Lower lobe of right lung (tissue), 2 donors: ENCODE data around the gene AP2M1. TPM values are rescaled to one million over a fixed set of nuclear protein-coding genes. Genes with fewer than 3 reads are reported as not detected.

Experiments used
- ATAC-seq, 2 donors: fragments of 200-7000 bp; cut with Tn5 transposase; one replicate each; pipeline ENCODE4 v1.9.1; 2020 to 2022; ENCODE audit warnings: mild to moderate bottlenecking in 2 of 2, moderate library complexity in 2 of 2
- DNase-seq: peaks from one replicate; pipeline ENCODE4 v3.0.0-alpha.2; 2020
- H3K27ac ChIP-seq: fragments of 200-600 bp; one replicate; pipeline ENCODE4 v1.8.0; 2022
- H3K27me3 ChIP-seq: fragments of 200-600 bp; one replicate; pipeline ENCODE4 v1.8.0; 2022; ENCODE audit warnings: low read depth
- H3K36me3 ChIP-seq: fragments of 200-600 bp; one replicate; pipeline ENCODE4 v1.8.0; 2022; ENCODE audit warnings: mild to moderate bottlenecking
- H3K4me1 ChIP-seq: fragments of 200-600 bp; one replicate; pipeline ENCODE4 v1.8.0; 2022
- H3K4me3 ChIP-seq: fragments of 200-600 bp; one replicate; pipeline ENCODE4 v1.8.0; 2022; ENCODE audit warnings: mild to moderate bottlenecking
- H3K9me3 ChIP-seq: fragments of 200-600 bp; one replicate; pipeline ENCODE4 v1.8.0; 2022
- intact Hi-C: fragments of 100-400 bp; cut with DNase I; formaldehyde crosslinking; loops from one replicate; pipeline ENCODE4 v1.11.0; 2022
- total RNA-seq: library from RNA; stranded (reverse); fragmentation: NEBNext Ultra II Directional; extraction: Animal tissue kit (Norgen Biotek cat#: 25700); gene quantifications from one replicate; pipeline ENCODE4 v1.2.1, GENCODE V29; 2021
- TF ChIP-seq, protein P1 (sequence below): fragments of 200-600 bp; IDR thresholded peaks from one replicate; pipeline ENCODE4 v1.8.0; 2022; ENCODE audit warnings: antibody characterized with exemption, mild to moderate bottlenecking
- donor health status: DM: no; HTN: yes; CAD: no; lungs with severe emphysema.

AP2M1 gene
- total RNA-seq, 1 donor from 2014 or later, result 241 TPM

- DNase-seq (no peak), ATAC-seq (peak; percentile 14 to 18)
- TF ChIP-seq, protein P1, sequence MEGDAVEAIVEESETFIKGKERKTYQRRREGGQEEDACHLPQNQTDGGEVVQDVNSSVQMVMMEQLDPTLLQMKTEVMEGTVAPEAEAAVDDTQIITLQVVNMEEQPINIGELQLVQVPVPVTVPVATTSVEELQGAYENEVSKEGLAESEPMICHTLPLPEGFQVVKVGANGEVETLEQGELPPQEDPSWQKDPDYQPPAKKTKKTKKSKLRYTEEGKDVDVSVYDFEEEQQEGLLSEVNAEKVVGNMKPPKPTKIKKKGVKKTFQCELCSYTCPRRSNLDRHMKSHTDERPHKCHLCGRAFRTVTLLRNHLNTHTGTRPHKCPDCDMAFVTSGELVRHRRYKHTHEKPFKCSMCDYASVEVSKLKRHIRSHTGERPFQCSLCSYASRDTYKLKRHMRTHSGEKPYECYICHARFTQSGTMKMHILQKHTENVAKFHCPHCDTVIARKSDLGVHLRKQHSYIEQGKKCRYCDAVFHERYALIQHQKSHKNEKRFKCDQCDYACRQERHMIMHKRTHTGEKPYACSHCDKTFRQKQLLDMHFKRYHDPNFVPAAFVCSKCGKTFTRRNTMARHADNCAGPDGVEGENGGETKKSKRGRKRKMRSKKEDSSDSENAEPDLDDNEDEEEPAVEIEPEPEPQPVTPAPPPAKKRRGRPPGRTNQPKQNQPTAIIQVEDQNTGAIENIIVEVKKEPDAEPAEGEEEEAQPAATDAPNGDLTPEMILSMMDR, result no peak
- Histone ChIP-seq H3K4me1 (peaks cover 23% of the 10 kb centered on the region), H3K27me3 (no peaks in the 10 kb centered on the region), H3K9me3 (no peaks in the 10 kb centered on the region), H3K4me3 (peak overlapping the region; percentile 99), H3K27ac (peak overlapping the region; percentile 92), H3K36me3 (peaks cover 26% of the 10 kb centered on the region)
- intact Hi-C loops, result no loop called here
These were observed 39.9 kb upstream of the AP2M1 start for GRCh38 chr3:184134746-184135148.

DNA sequence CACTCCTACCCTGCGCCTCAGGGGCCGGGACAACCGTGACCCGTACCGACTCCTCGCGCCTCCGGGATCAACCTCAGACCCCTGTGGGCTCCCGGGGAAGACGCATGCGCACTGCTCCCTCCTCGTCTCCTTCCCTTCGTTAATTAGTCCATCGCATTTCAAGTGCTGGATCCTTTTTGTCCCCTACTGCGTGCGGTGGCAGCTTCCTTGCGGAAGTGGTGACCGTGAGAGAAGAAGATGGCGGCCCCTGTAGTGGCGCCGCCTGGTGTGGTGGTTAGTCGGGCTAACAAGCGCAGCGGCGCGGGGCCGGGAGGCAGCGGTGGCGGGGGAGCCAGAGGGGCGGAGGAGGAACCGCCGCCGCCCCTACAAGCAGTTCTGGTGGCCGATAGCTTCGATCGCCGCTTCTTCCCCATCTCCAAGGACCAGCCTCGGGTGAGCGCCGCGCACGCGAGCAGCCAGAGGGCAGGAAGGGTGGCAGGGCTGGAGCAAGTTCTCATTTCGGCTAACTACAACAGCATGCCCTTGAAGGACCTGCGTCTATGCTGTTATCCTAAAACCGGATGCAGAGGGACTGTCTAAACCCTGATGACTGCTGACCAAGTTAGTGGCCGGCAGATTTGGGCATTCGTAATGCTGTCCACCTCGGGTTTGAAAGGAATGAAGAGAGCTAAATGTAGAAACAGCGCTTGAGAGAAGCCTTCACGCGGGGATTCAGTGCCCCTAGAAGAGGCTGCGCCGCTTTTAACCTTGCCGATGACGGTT lies 39.3 kb upstream of the AP2M1 start, which contains the start of gene EIF2B5:
Gene EIF2B5 (plus strand): TSS at position 210 of the 762 bp plus-strand sequence. CDS start 28 bp downstream, at position 238.
- ATAC-seq (peak; percentile 97), DNase-seq (peak; percentile 93)
- Histone ChIP-seq H3K4me3 (peak within 1 kb of the TSS; percentile 99), H3K4me1 (peaks cover 23% of the 10 kb centered on the region), H3K9me3 (no peaks in the 10 kb centered on the region), H3K27ac (peak within 1 kb of the TSS; percentile 92), H3K27me3 (no peaks in the 10 kb centered on the region), H3K36me3 (peaks cover 32% of the 10 kb centered on the region)
- TF ChIP-seq, protein P1, result peak; percentile 35
- intact Hi-C loops, result no loop called here

GRCh38 chr3:184135911-184136260 lies 38.8 kb upstream of the AP2M1 start:
- intact Hi-C loops, result no loop called here
- TF ChIP-seq, protein P1, result no peak
- no peaks in the 10 kb centered on the region for H3K9me3 ChIP-seq
- peak overlapping the region; percentile 99 for H3K4me3 ChIP-seq
- DNase-seq (no peak), ATAC-seq (no peak)
- peaks cover 37% of the 10 kb centered on the region for H3K36me3 ChIP-seq
- H3K27ac ChIP-seq, result peak overlapping the region; percentile 92
- H3K4me1 ChIP-seq, result peaks cover 23% of the 10 kb centered on the region
- H3K27me3 ChIP-seq, result no peaks in the 10 kb centered on the region

DNA sequence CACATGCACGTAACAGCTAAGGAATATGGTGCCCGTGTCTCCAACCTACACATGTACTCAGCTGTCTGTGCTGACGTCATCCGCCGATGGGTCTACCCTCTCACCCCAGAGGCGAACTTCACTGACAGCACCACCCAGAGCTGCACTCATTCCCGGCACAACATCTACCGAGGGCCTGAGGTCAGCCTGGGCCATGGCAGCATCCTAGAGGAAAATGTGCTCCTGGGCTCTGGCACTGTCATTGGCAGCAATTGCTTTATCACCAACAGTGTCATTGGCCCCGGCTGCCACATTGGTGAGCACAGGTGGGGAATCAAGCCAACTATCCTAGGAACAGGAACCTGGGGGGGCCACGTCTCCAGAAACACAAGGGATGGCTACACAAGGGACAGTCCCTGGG lies 34.2 kb upstream of the AP2M1 start:
- H3K27ac ChIP-seq, result no peak overlapping the region
- peaks cover 16% of the 10 kb centered on the region for H3K4me1 ChIP-seq
- peaks cover 83% of the 10 kb centered on the region for H3K36me3 ChIP-seq
- ATAC-seq (no peak), DNase-seq (no peak)
- no peak overlapping the region for H3K4me3 ChIP-seq
- intact Hi-C loops, result no loop called here
- H3K27me3 ChIP-seq, result no peaks in the 10 kb centered on the region
- TF ChIP-seq, protein P1, result no peak
- H3K9me3 ChIP-seq, result no peaks in the 10 kb centered on the region

- peaks cover 95% of the 10 kb centered on the region for H3K36me3 ChIP-seq
- intact Hi-C loops, result no loop called here
- no peak overlapping the region for H3K4me3 ChIP-seq
- H3K9me3 ChIP-seq, result no peaks in the 10 kb centered on the region
- DNase-seq (no peak), ATAC-seq (no peak)
- H3K27me3 ChIP-seq, result no peaks in the 10 kb centered on the region
- H3K4me1 ChIP-seq, result peaks cover 2% of the 10 kb centered on the region
- TF ChIP-seq, protein P1, result no peak
- no peak overlapping the region for H3K27ac ChIP-seq
These were observed 32.5 kb upstream of the AP2M1 start for GRCh38 chr3:184142199-184142598.
